Astrocyte of the cerebellum (primary cell): ENCODE results near the gene DFFB.

Source experiments
- DNase-seq: peaks from one replicate; pipeline ENCODE4 v3.0.0-alpha.2; 2011; ENCODE audit warnings: low read depth
- H3K4me3 ChIP-seq: 2 replicates; pipeline ENCODE4 v1.5.1; 2011; ENCODE audit warnings: mild to moderate bottlenecking, low read depth, low read length, moderate library complexity
- CTCF ChIP-seq: IDR thresholded peaks from 2 replicates; pipeline ENCODE4 v1.5.1; 2012; ENCODE audit warnings: low read length, low read depth, moderate library complexity, mild to moderate bottlenecking; ENCODE audit errors: missing control alignments
- in situ Hi-C: cut with HindIII; loops from 2 replicates; pipeline ENCODE4 v1.10.0; 2017; ENCODE audit warnings: low sequenced_read_pairs

Gene DFFB

DNA sequence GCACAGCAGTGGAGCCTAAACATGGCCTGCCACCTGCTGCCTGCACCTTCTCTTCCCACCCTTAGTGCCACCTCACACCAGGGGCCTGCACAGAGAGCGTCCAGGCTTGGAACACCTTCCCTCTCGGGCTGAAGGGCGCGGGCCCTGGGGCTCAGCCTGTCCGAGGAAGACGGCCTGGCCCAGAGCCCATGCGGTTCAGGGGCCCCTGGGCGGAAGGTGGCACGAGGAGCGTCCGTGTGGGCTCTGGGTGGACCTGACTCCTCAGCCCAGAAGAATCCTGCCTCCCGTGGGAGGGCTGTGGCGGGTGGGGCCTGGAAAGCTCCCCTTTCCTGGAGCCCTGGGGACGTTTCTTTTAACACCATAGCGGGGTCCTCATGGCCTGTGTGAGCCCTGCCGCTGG, 19.4 kb downstream of the DFFB start:
- no peak for DNase-seq
- in situ Hi-C loops, result no loop called here
- no peak for TF ChIP-seq CTCF

DNA sequence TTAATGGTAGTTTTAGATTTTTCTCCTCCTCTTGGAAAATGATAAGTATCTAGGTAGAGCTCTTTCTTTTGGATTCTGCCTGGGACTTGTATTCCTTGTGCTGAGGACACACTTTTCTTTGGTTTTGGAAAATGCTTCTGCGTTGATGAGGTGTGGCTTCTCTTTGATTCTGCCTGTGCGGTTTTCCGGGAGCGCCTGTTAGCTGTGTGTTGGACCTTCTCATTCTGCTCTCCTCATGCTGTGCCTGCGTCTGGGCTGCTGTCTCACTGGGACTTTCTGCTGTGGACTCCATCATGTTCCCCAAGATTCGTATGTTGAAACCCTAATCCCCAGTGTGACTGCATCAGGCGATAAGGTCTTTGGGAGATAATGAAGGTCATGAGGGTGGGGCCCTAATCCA, 21.8 kb downstream of the DFFB start:
- in situ Hi-C loops, result no loop called here
- H3K4me3 ChIP-seq, result no peak overlapping the region
- DNase-seq, result no peak
- TF ChIP-seq CTCF, result no peak

More for the DNA sequence above, 19.4 kb downstream of the DFFB start:
- H3K4me3 ChIP-seq, result no peak overlapping the region

- in situ Hi-C loops, result no loop called here
- H3K4me3 ChIP-seq, result no peak overlapping the region
- DNase-seq, result no peak
- no peak for TF ChIP-seq CTCF
These were observed 22.6 kb downstream of the DFFB start for GRCh38 chr1:3879787-3880428.

DNA sequence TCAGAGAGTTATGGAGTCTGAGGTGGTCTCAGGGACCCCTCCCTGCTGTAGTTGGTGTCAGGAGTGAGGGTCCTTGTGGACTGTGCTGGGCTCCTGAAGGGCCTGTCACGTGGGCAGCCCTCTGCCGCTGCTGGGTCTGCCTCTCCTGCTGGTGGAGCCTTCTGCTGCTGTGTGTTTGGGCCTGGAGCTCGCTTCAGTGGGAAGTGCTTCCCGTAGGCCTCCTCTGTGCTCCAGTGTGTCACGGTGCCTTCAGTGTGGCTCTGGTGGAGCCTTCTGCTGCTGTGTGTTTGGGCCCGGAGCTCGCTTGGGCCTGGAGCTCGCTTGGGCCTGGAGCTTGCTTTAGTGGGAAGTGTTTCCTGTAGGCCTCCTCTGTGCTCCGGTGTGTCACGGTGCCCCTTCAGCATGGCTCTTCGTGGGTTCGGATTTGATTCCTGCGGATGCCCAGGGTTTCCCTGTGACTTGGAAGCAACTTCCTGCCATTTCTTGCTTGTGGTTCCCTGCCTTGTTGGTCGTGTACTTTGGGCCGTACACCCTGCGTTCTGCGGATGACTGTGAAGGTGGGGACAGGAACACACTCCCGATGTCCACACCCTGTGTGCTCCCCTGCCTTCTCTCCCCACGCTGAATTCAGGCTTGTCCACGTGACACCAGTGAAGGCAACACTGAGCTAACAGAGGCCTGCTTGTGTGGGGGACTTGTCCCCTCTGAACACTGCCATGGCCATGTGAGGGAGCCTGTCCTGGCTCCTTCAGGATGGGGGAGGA, 23.3 kb downstream of the DFFB start:
- in situ Hi-C loops, result no loop called here
- no peak for TF ChIP-seq CTCF
- no peak for DNase-seq
- no peak overlapping the region for H3K4me3 ChIP-seq

DNA sequence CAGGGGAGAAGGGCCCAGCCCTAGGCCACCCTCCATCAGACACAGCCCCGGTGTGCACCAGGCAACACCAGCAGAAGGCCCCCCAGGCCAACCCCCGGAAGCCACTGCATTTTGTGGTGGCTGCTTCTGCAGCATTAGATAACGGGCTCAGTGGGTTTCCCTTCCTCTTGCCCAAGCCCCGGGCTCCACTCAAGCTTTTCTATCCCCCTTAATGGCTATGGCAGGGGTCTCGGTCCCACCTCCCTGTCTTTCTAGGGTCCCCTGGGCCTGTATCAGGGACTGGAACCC, 23.9 kb downstream of the DFFB start:
- TF ChIP-seq CTCF, result no peak
- DNase-seq, result no peak
- no peak overlapping the region for H3K4me3 ChIP-seq
- in situ Hi-C loops, result no loop called here

DNA sequence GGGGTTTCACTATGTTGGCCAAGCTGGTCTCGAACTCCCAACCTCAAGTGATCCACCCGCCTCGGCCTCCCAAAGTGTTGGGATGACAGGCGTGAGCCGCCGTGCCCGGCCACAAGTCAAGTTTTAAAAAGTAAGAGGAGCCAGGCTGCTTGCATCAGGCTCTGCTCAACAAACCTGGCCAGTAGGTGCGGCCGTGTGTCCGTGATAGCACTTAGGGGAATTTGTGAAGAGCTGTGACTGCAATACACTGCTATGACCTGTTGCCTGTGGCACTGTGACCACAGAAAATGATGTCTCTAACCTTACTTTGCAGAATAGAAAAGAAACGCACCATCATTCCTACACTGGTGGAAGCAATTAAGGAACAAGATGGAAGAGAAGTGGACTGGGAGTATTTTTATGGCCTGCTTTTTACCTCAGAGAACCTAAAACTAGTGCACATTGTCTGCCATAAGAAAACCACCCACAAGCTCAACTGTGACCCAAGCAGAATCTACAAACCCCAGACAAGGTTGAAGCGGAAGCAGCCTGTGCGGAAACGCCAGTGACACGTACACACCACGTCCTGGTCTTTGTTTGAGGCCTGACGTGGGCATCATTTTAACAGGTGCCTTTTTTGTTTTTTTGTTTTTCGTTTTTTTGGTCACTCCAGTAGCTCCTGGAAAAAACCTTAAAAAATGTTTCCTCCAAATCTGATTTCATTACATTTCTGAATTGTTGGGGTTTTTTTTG, 26.1 kb downstream of the DFFB start:
- TF ChIP-seq CTCF, result no peak
- in situ Hi-C loops, result no loop called here
- H3K4me3 ChIP-seq, result no peak overlapping the region
- DNase-seq, result no peak
